ENCODE results near the gene LYRM9. TPM values are rescaled to one million over a fixed set of nuclear protein-coding genes. Genes with fewer than 3 reads are reported as not detected.
"Not testable (repeated sequence)": the region's sequence is repeated elsewhere in the genome, so short reads cannot be mapped to it uniquely, and the experiment has no call there.

LYRM9 gene
- total RNA-seq, 2 donors from 2014 or later: 3.0 to 3.8 TPM

- ATAC-seq (peak; percentile 87), DNase-seq (no peak)
- intact Hi-C loops (cut with DNase I, micrococcal nuclease): no loop called here
These were observed 40.1 kb downstream of the LYRM9 start for GRCh38 chr17:27853091-27853490.

GRCh38 chr17:27849474-27850185 lies 43.5 kb downstream of the LYRM9 start:
- intact Hi-C loops (cut with DNase I, micrococcal nuclease): no loop called here
- no peak for DNase-seq

GRCh38 chr17:27848931-27849330 lies 44.2 kb downstream of the LYRM9 start:
- ATAC-seq (no peak), DNase-seq (peak in 1 of 2 donors; percentile 59)
- intact Hi-C loops (cut with DNase I, micrococcal nuclease): no loop called here

More at GRCh38 chr17:27849474-27850185, 43.5 kb downstream of the LYRM9 start:
- ATAC-seq: no peak

GRCh38 chr17:27846808-27847307 lies 46.3 kb downstream of the LYRM9 start:
- ATAC-seq; DNase-seq; intact Hi-C loops (cut with DNase I, micrococcal nuclease): not testable (repeated sequence)

- ATAC-seq (no peak), DNase-seq (no peak)
- intact Hi-C loops (cut with DNase I, micrococcal nuclease): no loop called here
These were observed 47.0 kb downstream of the LYRM9 start for GRCh38 chr17:27846042-27846655.

GRCh38 chr17:27845264-27846041 lies 47.7 kb downstream of the LYRM9 start:
- peak; percentile 86 for ATAC-seq
- intact Hi-C loops (cut with DNase I, micrococcal nuclease): no loop called here
- no peak for DNase-seq

GRCh38 chr17:27840688-27841087 lies 52.5 kb downstream of the LYRM9 start:
- ATAC-seq (no peak), DNase-seq (no peak)
- intact Hi-C loops (cut with DNase I, micrococcal nuclease): no loop called here

- ATAC-seq; DNase-seq; intact Hi-C loops (cut with DNase I, micrococcal nuclease): not testable (repeated sequence)
These were observed 52.8 kb downstream of the LYRM9 start for GRCh38 chr17:27840406-27840678.

- DNase-seq; intact Hi-C loops (cut with DNase I, micrococcal nuclease): not testable (repeated sequence)
- peak; percentile 53 for ATAC-seq
These were observed 53.4 kb downstream of the LYRM9 start for GRCh38 chr17:27839571-27840405.

GRCh38 chr17:27838607-27839006 lies 54.6 kb downstream of the LYRM9 start:
- intact Hi-C loops (cut with DNase I, micrococcal nuclease); DNase-seq: not testable (repeated sequence)
- ATAC-seq: peak; percentile 34

- intact Hi-C loops (cut with DNase I, micrococcal nuclease); DNase-seq: not testable (repeated sequence)
- peak; percentile 85 for ATAC-seq
These were observed 55.4 kb downstream of the LYRM9 start for GRCh38 chr17:27837769-27838168.

GRCh38 chr17:27836651-27837050 lies 56.5 kb downstream of the LYRM9 start:
- no peak for ATAC-seq
- intact Hi-C loops (cut with DNase I, micrococcal nuclease): no loop called here

GRCh38 chr17:27834571-27834970 lies 58.6 kb downstream of the LYRM9 start:
- intact Hi-C loops (cut with DNase I, micrococcal nuclease): no loop called here
- no peak for DNase-seq
- no peak for ATAC-seq

More at GRCh38 chr17:27836651-27837050, 56.5 kb downstream of the LYRM9 start:
- DNase-seq: no peak

- ATAC-seq: no peak
- no peak for DNase-seq
- intact Hi-C loops (cut with DNase I, micrococcal nuclease): no loop called here
These were observed 60.3 kb downstream of the LYRM9 start for GRCh38 chr17:27832831-27833230.

GRCh38 chr17:27829888-27830287 lies 63.3 kb downstream of the LYRM9 start:
- intact Hi-C loops (cut with DNase I, micrococcal nuclease); DNase-seq: not testable (repeated sequence)
- ATAC-seq: peak; percentile 59

- intact Hi-C loops (cut with DNase I, micrococcal nuclease); DNase-seq; ATAC-seq: not testable (repeated sequence)
These were observed 63.9 kb downstream of the LYRM9 start for GRCh38 chr17:27829143-27829711.
